Stimulated activated CD8-positive, alpha-beta memory T cell treated with anti-CD3 and anti-CD28 coated beads, Interleukin-4, amount 100 ng/mL, for 48 hours (primary cell): Measurements from ENCODE around the gene HSD17B12.
A peak's percentile ranks its signal among the peaks of the same experiment; 100 is the strongest.
"Not testable (repeated sequence)": the region's sequence is repeated elsewhere in the genome, so short reads cannot be mapped to it uniquely, and the experiment has no call there.

ENCODE experiments used
- DNase-seq: peaks from one replicate; pipeline ENCODE4 v3.0.0-alpha.2; 2020

HSD17B12 gene

DNA sequence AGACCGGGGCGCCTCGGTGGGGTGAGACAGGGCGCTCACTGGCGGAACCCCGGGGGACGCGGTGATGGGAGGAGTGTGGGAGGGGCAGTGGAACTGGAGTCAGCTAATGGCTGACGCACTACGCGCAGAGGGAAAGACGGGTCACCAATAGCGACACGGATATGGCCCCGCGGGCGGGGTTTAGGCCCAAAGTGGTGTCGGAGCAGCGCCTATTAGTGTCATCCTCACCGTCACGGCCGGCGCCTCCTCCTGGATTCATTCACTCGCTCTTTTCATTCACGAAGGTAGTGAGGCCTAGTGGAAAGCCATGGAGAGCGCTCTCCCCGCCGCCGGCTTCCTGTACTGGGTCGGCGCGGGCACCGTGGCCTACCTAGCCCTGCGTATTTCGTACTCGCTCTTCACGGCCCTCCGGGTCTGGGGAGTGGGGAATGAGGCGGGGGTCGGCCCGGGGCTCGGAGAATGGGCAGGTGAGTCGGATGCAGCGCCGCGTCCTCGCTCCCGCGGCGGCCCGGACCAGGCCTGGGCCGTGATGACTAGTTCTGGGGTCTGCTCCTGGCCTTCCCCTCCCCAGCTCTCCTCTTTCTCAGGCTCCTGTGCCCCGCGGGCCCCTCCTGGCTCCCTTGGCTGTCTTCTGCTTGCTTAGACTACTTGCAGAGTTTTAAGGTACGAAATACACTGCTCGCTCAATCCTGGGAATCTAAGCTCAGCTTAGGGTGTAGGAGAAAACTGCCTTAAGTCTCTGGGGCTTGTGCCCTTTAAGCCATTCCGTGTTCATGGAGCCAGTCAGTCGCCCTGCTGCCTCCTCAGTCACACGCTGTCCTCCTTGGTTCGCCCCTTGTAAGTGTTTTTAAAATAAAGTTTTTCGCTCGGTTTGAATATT, at the start of gene HSD17B12:
HSD17B12 (plus strand) TSS at position 218 of the 880 bp plus-strand sequence; CDS start at position 308, 90 bp downstream.
- peak; percentile 99 for DNase-seq

DNA sequence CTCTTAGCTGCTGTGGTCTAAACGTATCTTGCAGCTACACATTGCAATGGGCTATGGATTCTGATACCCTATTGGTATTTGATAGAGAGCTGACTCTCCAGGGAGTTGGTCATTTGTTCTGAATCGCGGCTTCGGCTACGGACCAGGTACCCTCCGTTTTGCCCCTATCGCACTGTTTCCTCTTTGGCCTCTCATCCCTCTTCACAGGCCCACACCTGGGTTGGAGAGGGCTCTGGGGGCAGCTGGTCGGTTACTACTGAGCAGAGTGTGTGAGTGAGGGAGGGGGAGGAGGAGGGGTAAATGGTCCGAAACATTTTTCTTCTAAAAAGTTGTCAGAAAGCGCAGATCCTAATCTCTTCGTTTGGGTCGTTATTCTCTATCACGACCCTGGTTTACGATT, 48.8 kb upstream of the HSD17B12 start:
- DNase-seq = no peak

DNA sequence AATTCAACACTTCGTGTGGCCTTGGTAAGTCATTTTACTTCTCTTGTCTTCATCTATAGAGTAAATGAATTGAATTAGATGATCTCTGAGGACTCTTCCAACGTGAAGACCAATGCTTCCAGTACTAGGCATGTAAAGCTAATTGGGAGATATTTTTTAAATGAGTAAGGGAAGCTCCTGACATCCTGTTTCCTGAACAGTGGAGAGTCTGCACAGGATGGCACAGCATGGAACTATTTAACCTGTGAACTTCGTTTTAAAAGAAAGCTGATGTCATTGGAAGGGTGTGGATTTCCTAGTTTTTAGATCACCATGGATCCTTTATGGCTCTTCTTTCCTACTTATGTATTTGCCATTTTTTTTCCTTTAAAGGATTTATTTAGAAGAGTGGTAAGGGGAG, 48.4 kb upstream of the HSD17B12 start:
- no peak for DNase-seq

DNA sequence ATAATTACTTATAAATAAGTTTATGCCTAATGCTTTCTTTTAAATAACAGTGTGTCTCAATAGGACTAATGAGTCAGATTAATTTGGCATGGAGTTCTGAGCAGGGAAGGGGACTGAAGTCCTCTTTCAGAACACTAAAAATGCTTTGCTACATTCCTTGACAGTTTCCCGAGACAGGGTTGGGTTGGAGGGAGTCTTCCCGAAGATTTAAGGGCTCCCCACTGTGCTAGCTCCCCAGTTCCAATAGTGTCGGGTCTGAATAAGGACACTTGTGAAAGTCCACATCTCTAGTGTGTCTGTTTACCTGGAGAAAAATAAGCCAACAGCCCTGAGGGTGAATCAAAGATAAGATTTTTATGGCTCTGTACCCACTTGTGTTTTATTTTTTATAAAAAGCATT, 41.8 kb upstream of the HSD17B12 start:
- no peak for DNase-seq

DNA sequence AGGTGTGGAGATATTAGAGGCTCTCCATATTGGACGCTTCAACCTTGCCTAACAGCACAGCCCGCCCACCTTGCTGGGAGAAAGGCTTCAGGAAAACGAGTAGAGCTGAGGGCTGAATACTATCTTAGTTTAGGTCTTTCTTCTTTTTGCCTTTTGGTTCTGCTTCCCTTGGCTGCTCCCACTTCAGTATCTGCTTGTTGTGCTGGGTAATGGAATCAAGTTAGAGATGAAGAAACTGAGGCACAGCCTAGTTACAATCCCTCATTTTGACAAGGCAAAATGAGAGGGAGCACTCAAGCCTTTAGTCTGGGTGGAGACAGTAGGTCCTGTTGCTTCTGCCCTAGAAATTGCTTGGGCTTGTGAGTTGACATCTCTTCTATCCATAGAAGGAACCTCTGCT, 41.3 kb upstream of the HSD17B12 start:
- DNase-seq = no peak

DNA sequence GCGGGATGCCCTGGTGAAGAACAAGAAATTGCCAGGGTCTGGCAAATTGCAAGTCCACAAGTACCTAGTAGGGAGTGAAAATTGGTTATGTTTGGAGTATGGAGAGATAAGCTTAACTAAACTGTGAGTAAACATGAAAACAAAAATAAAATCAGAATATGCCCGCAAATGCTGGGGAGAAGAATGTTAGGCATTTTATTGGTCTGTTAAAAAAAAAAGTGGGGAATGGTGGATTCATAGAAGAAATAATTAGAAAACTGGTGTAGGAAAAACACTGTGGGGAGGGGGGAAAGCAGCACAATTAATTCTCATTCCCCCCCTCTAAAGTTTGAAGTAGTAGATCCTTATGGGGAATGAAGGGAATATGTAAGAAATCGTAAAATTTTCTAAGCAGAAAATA, 40.6 kb upstream of the HSD17B12 start:
- no peak for DNase-seq

DNA sequence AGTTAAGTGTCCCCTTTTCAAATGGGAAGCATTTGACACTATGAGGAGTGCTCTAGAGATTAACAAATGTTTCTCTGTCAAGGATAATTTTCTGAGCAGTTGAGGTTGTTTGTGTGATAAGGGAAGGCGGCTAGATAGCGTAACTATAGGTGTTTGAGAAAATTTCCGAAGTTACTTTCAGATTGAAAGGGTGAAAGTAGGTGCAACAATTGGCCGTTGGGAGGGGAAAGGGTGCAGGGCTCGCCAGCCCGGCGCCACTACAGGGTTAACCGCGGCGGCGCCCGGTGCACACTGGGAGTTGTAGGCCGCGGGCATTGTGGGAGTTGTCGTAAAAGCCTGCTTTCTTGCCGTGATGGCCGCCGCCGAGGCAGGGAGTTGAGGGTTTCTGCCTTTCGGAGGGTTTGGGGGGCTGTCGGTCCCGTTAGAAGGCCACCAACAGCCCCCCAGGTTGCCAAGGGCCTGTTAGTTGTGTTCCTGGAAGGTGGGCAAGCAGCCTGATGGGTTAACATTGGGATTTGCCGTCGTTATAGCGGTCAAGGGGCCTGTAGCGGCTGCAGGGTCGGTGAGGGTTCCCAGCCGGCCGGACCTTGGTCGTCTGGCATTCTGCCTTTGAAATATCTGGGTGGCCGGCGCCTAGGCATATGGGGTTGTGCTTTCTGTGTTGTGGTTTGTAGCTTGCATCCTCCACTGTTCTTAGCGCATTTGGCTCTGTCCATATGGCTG, 36.5 kb upstream of the HSD17B12 start:
- DNase-seq = peak; percentile 90

DNA sequence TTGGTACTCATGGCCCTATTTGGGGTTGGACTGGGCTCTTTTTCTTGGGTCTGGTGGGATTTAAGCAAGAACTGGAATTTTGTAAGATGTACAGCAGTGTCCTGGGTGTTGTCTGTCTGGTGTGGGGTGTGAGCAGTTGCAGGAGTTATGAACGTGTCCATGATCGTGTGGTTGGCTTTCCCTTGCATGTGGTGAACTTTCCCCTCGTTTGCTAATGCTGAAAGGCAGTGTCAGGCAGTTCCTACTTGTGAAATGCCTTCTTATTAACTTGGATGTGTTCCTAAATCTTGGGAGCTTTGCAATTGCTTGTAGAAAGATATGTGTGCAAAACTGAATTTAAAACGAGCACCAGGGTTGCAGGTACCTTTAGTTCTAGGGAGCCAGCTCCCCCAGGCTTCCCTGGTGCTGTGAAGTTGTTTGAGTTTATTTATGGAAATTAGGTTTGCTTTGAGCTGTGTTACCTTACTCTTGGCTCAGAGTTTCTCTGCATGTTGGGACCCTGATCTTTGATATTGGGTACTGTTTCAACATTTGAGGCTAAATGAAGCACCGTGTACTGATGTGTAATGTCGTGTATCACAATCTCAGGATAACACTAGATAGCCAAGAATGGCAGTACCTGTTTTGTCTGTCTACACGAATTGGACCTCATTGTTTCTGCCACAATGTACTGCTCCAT, 35.8 kb upstream of the HSD17B12 start:
- no peak for DNase-seq

DNA sequence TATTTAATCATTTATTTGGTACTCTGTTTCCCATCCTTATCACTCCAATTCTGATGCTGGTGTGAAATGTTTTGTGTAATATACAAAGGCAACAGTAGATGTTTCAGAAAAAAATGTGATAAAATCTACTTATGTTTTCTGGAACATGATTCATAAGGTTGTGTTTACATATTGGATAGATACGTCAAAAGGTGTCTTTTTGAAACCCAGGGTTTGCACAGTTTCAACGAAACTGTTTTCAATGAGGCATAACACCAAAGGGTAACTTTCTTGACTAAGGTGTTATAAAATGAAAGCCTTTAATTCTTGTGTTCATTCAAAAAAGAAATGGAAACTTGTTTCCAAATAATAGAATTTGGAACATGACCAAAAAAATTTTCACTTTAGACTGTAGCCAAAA, 33.8 kb upstream of the HSD17B12 start:
- DNase-seq = no peak

DNA sequence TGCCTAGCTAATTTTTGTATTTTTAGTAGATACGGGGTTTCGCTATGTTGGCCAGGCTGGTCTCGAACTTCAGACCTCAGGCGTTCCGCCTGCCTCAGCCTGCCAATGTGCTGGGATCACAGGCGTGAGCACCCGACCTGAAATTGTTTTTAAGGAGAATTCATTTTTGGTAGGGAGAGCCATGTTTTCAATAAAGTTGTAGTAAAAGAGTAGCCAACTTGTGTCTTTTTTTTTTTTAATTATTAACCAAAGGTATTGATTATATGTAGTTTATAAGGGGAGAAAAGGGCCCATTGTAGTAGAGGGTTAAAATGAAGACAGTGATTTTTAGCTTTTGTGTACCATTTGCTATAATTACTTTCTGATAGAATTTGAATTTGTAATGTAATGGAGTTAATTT, 31.6 kb upstream of the HSD17B12 start:
- no peak for DNase-seq

DNA sequence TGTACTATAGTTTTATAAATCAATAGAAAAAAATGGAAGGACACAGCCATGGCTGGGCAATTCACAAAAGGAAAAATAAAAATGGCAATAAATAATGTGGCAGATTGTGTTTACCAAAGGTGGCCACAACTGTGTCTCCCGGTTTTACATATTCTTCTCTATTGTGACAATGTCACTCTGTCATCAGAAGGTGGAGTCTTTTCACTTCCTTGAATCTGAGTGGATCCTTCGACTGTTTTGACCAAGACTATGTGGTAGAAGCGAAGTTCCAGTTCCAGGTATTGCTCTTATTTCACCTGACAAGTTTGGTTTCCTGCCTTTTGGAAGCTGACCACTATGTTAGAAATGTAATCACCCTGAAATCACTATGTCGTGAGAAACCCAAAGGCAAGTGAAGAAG, 31.0 kb upstream of the HSD17B12 start:
- DNase-seq = no peak

DNA sequence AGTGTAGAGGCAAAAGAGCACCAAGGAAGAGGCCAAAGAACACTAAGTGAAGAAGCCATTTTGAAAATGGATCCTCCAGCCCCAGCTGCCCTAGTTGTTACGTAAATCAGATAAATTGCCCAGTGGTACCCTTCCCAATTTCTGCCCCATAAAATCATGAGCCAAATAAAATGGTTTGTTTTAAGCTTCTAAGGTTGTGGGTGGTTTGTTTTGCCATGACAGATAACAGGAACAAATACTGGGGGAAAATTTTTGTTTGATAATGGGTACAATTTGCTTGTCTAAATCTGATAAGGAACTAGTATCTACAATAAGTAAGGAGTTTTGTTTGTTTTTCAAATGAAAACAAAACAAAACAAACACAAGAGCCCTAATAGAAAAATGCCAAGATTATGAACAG, 30.6 kb upstream of the HSD17B12 start:
- no peak for DNase-seq

DNA sequence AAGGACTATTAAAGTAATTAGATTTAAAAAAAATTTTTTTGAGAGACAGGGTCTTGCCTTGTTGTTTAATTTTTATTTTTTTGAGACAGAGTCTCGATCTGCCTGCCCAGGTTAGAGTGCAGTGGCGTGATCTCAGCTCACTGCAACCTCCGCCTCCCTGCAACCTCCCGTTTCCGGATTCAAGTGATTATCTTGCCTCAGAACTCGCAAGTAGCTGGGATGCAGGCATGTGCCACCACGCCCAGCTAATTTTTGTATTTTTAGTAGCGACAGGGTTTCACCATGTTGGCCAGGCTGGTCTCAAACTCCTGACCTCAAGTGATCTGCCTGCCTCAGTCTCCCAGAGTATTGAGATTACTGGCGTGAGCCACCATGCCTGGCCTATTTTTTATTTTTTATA, 17.5 kb upstream of the HSD17B12 start:
- not testable (repeated sequence) for DNase-seq

DNA sequence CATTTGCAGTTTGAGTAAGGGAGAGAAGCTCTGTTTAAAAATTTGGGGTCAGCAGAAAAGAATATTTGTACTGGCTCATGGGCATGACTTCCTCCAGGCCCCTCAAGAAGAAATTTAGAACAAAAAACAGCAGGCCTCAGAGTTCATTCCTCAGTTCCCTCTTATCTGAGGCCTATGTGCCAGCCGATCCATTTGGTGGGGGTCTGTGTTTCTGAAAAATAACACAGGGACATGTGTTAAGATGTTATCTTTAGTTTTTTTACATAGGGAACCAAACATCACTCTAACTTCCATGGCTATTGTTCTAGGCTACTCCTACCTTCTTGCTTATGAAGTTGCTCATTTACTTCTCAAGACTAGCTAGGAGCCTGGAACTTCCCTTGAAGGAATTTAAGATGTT, 16.2 kb upstream of the HSD17B12 start:
- no peak for DNase-seq

DNA sequence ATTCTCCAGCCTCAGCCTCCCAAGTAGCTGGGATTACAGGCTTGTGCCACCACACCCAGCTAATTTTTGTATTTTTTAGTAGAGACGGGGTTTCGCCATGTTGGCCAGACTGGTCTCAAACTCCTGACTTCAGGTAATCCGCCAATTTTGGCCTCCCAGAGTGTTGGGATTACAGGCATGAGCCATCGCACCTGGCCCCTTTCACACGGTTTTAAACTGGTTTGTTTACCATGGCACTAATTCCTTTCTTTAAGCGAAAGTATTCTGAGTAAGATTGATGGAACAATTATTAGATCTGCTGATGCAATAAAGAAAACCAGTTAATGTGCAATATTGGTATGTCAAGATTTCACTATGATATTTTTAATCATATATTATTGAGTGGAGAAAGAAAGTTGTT, 9.3 kb upstream of the HSD17B12 start:
- not testable (repeated sequence) for DNase-seq

DNA sequence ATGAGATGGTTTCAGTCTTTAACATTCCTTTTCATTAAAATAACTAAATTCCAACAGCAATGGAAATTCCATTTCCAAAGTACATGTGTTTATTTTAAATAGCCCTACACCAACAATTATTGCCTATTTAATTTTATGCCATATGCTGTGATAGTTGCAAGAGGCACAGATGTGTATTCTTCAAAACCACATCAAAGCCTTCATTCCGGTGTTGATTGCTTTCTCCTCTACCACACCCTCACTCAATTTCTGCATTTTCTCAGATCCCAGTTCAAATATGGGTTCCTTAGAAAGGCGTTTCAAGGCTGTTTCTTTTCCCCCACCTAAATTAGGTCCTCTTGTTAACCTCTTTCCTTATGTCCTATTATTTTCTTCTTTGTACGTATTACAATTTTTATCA, 6.0 kb upstream of the HSD17B12 start:
- no peak for DNase-seq

DNA sequence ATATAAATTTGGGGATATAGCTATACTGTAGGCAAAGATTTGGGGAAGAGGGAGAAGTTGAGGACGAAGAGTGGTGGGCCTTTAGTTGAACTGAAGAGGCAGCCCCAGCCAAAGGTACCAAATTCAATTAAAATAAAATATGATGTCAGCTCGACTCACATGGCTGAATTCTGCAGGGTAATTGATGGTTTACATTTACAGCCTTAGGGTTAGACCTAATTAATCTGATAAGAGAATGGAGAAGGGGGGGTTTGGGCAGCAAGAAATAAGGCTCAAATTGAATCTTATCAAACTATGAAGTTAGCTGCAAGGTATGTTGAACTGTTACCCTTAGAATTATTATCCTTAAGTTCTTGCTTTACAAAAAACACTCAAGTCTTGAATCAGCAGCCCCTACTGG, 3.6 kb upstream of the HSD17B12 start:
- DNase-seq = no peak

DNA sequence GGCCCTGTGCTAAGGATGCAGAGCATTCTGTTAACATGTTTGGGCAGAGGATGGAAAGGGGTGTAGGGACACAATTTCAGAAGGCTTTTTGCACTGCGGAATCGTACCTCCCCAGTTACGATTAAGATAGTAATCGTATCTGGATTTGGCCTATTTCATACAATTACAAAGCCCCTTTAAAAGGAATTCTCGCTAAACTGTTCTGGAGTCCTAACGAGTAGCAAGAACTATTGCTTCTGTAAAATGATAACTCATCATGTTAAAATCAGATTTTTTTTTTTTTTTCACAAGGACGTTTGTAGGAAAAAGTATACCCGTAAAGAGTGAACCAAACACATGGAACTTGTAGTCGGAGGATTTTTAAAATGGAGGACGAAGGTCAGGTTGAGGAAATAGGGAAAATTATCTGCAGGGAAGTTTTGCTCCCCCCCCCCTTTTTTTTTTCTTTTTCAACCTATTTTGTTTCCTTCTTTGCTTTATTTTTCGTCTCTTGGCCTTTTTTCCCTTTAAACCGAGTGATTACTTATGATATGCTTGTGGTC, 934 bp downstream of the HSD17B12 start:
- no peak for DNase-seq

DNA sequence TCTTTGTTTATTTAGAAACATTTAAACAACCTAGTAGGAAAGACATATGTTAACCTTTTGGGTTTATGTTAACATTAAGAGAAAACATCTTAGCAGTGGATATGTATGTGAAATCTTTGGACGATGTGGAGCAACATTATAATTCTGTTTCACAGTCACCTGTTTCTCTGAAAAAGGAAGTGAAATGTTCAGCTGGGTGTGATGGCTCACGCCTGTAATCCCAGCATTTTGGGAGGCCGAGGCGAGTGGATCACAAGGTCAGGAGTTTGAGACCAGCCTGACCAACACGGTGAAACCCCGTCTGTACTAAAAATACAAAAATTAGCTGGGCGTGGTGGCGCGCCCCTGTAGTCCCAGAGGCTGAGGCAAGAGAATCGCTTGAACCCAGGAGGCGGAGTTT, 1.5 kb downstream of the HSD17B12 start:
- DNase-seq = not testable (repeated sequence)

DNA sequence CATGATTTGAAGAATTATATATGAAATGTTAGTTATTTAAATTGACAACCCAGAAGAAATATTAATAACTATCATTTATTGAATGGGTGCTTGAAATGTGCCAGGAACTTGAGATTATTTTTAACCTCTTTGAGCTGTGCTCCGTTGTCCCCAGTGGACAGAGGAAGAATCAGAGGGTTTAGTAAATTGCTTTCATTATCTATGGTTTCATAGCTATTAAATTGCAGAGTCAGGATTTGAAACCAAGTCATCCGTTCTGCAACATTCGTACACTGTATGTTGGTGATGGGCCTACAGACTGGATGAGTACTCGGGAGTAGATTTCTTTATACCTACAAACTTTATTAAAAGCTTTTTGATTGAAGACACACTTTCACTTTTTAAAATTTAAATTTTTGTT, 4.9 kb downstream of the HSD17B12 start:
- DNase-seq = no peak

DNA sequence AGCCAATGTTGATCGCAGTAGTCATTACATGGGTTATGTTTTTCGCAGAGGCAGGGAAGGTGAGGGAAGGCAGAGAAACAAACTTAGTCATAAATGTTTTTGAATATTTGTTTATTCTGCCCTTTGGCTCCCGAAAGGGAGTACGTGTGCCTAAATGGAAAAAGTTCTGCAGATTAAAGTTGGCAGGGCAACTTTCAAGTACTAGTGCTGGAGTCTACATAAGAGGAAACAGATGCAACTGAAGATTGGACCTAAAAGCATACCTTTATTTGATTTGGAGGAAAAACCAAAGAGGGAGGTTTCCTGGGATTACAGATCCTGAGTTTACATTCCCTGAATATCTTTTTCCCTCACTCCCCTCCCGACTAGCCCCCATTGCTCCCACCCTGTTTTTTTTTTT, 5.7 kb downstream of the HSD17B12 start:
- no peak for DNase-seq

DNA sequence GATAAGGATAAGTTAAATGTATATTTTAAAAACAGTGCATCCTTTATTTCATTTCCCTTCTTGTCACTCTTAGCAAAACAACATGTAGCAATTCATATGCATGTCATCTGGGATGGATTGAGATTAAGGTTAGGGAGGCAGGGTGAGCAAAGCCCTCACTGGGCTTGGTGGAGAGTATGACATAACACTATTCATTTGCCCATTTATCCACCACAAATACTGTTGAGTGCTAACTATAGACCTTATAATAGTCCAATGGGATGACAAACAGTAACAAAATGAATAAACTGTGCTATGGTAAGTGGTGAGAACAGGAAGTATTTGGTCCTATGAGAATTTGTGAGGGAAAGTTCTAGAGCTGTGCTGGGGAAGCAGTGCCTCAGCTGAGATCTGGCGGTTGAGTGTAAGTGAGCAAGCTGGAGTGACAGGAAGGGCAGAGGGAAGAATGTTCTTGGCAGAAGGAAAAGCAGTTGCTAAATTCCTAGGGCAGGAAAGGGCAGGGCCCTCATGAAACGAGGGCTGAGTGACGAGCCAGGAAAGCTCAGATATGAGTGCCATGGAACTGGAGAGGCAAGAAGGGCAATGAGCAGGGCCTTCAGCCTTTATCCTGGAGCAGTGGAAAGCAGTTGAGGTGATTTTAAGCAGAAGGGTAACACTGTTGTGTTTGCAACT, 6.7 kb downstream of the HSD17B12 start:
- no peak for DNase-seq

DNA sequence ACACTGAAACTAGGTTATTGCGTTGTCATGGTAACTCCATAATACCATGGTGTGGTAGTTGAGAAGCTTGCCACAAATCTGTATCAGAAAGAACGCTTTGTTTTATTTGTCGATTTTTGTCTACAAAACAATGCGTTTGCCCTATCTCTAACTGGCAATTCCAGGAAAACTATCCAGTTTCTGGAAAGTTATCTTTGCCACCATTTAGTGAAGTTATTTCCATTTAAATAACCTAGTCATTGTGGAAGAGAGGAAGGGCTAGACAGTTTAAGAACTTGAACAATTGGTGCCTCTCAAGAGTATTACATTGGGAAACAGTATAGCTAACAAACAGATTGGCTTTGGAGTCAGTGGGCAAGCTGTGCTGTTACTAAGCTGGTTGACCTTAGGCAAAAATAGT, 7.9 kb downstream of the HSD17B12 start:
- no peak for DNase-seq
